NCI-H1092 treated with DMSO at 0.1 percent for 48 hours (cell line): ENCODE measurements around the gene GMPPA.

Source experiments
- DNase-seq: peaks from one replicate; lab custom pipeline; 2025; lab: John Stamatoyannopoulos, UW

The GMPPA gene

GRCh38 chr2:219498280-219499057 lies at the start of gene GMPPA:
TSS of gene GMPPA (plus strand) at chr2:219498891. CDS start at chr2:219499976, 1,085 bp downstream.
- DNase-seq = peak; percentile 93

- DNase-seq = no peak
These were observed 49.1 kb upstream of the GMPPA start for GRCh38 chr2:219449609-219450008.

- DNase-seq = peak; percentile 40
These were observed 46.9 kb upstream of the GMPPA start for GRCh38 chr2:219451661-219452360.

- peak; percentile 71 for DNase-seq
These were observed 46.1 kb upstream of the GMPPA start for GRCh38 chr2:219452361-219453317.

- DNase-seq = peak; percentile 90
These were observed 44.8 kb upstream of the GMPPA start for GRCh38 chr2:219453671-219454590.

GRCh38 chr2:219455581-219455980 lies 43.1 kb upstream of the GMPPA start:
- DNase-seq = no peak

GRCh38 chr2:219457784-219458369 lies 40.8 kb upstream of the GMPPA start:
- DNase-seq = no peak

- no peak for DNase-seq
These were observed 39.7 kb upstream of the GMPPA start for GRCh38 chr2:219458996-219459395.

GRCh38 chr2:219459460-219460311 lies 39.0 kb upstream of the GMPPA start:
- peak; percentile 45 for DNase-seq

GRCh38 chr2:219460424-219460926 lies 38.2 kb upstream of the GMPPA start:
- DNase-seq = peak; percentile 74

- peak; percentile 72 for DNase-seq
These were observed 37.6 kb upstream of the GMPPA start for GRCh38 chr2:219461047-219461514.

- DNase-seq = no peak
These were observed 37.0 kb upstream of the GMPPA start for GRCh38 chr2:219461669-219462068.

- no peak for DNase-seq
These were observed 36.3 kb upstream of the GMPPA start for GRCh38 chr2:219462349-219462748.

- no peak for DNase-seq
These were observed 34.2 kb upstream of the GMPPA start for GRCh38 chr2:219464286-219465032.

- no peak for DNase-seq
These were observed 32.8 kb upstream of the GMPPA start for GRCh38 chr2:219465659-219466561.

GRCh38 chr2:219466816-219467735 lies 31.6 kb upstream of the GMPPA start:
- DNase-seq = no peak

- no peak for DNase-seq
These were observed 31.0 kb upstream of the GMPPA start for GRCh38 chr2:219467736-219468075.
